HepG2 (cell line): Measurements from ENCODE around the gene COL27A1.

ENCODE experiments used
- HIVEP1 ChIP-seq: sonication (generic); formaldehyde crosslinking; IDR thresholded peaks from 2 replicates; pipeline ENCODE4 v1.4.0; 2020; ENCODE audit warnings: mild to moderate bottlenecking, missing genetic modification reagents
- JUND ChIP-seq: sonication (generic); formaldehyde crosslinking; IDR thresholded peaks from 2 replicates; pipeline ENCODE4 v1.8.0; 2022; ENCODE audit warnings: mild to moderate bottlenecking, missing genetic modification reagents
- POLR2A ChIP-seq, 2 experiments: IDR thresholded peaks; 2 replicates each; pipeline ENCODE4 v1.6.1; 2011; ENCODE audit warnings: low read depth in 2 of 2, low read length in 2 of 2, mild to moderate bottlenecking in 1 of 2, moderate library complexity in 1 of 2; ENCODE audit not compliant: insufficient read depth in 1 of 2
- RXRA ChIP-seq: sonication (generic); formaldehyde crosslinking; IDR thresholded peaks from 2 replicates; pipeline ENCODE4 v1.5.1; 2020; ENCODE audit warnings: missing genetic modification reagents
- TF ChIP-seq, protein P1 (sequence below): sonication (generic); formaldehyde crosslinking; IDR thresholded peaks from 2 replicates; pipeline ENCODE4 v1.8.0; 2022; ENCODE audit warnings: mild to moderate bottlenecking, missing genetic modification reagents
- TF ChIP-seq, protein P2 (sequence below), 2 experiments: IDR thresholded peaks; 2 replicates each; pipeline ENCODE4 v1.6.1; 2011 to 2012; ENCODE audit warnings: low read length in 2 of 2, borderline replicate concordance in 1 of 2, low read depth in 1 of 2, mild to moderate bottlenecking in 1 of 2, moderate library complexity in 1 of 2

DNA sequence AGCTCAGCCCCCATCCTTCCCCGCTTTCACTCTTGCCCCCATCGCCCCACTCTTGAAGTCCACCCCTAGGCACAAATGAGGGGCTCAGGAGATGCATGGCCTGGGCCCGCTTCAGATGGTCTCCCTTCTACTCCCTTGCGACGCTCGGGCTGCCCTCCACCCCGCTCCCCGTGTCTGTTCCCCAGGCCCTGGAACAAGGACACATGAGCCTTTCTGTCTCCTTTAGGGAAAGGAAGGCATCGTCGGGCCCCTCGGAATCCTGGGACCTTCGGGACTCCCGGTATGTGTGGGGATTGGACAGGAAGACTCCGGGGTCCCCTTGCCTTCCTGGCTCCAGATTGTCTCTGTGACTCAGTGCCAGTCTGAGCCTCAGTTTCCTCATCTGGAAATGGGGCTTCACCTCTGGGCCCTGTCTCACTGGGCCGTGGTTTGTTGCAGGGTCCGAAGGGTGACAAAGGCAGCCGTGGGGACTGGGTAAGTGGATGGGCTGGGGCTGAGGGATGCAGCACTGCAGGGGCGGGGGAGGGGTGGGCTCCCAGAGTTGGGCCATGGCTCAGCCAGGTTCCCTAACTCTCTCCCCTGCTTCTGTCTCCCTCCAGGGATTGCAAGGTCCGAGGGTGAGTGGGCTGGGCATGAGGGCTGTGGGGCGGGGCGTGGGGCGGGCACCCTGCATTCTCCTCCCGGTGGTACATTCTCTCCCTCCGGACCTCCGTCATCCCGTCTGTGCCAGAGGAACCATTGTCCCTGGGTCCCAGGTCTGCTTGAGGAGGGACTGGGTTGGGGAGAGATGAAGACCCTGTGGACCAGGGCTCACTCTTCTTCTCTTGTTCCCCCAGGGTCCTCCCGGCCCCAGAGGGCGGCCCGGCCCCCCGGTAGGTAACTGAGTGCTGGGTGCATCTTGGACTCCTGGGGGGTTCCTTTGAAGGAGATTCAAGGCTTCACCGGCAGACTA is 145.8 kb downstream of the COL27A1 start:
- TF ChIP-seq, protein P1, sequence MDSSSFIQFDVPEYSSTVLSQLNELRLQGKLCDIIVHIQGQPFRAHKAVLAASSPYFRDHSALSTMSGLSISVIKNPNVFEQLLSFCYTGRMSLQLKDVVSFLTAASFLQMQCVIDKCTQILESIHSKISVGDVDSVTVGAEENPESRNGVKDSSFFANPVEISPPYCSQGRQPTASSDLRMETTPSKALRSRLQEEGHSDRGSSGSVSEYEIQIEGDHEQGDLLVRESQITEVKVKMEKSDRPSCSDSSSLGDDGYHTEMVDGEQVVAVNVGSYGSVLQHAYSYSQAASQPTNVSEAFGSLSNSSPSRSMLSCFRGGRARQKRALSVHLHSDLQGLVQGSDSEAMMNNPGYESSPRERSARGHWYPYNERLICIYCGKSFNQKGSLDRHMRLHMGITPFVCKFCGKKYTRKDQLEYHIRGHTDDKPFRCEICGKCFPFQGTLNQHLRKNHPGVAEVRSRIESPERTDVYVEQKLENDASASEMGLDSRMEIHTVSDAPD (CRISPR knock-in tag), result no peak
- TF ChIP-seq, protein P2, sequence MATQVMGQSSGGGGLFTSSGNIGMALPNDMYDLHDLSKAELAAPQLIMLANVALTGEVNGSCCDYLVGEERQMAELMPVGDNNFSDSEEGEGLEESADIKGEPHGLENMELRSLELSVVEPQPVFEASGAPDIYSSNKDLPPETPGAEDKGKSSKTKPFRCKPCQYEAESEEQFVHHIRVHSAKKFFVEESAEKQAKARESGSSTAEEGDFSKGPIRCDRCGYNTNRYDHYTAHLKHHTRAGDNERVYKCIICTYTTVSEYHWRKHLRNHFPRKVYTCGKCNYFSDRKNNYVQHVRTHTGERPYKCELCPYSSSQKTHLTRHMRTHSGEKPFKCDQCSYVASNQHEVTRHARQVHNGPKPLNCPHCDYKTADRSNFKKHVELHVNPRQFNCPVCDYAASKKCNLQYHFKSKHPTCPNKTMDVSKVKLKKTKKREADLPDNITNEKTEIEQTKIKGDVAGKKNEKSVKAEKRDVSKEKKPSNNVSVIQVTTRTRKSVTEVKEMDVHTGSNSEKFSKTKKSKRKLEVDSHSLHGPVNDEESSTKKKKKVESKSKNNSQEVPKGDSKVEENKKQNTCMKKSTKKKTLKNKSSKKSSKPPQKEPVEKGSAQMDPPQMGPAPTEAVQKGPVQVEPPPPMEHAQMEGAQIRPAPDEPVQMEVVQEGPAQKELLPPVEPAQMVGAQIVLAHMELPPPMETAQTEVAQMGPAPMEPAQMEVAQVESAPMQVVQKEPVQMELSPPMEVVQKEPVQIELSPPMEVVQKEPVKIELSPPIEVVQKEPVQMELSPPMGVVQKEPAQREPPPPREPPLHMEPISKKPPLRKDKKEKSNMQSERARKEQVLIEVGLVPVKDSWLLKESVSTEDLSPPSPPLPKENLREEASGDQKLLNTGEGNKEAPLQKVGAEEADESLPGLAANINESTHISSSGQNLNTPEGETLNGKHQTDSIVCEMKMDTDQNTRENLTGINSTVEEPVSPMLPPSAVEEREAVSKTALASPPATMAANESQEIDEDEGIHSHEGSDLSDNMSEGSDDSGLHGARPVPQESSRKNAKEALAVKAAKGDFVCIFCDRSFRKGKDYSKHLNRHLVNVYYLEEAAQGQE (IDR thresholded peaks at IDR 0.05; ENCODE audit: borderline replicate concordance in 1 of 2, low read depth in 1 of 2, low read length in 2 of 2), result no peak
- no peak for TF ChIP-seq POLR2A (IDR thresholded peaks at IDR 0.05; ENCODE audit: insufficient read depth in 1 of 2, low read depth in 2 of 2, low read length in 2 of 2)
- TF ChIP-seq HIVEP1 (CRISPR knock-in tag), result no peak
- no peak for TF ChIP-seq RXRA (CRISPR knock-in tag)
- TF ChIP-seq JUND (CRISPR knock-in tag), result no peak
